GM18520 (cell line): ENCODE data around the gene KRT35.

Experiments used
- ATAC-seq: cut with Tn5 transposase; IDR thresholded peaks from one replicate; pipeline ENCODE4 v1.9.1; 2021; ENCODE audit not compliant: unreplicated experiment

Gene KRT35

DNA sequence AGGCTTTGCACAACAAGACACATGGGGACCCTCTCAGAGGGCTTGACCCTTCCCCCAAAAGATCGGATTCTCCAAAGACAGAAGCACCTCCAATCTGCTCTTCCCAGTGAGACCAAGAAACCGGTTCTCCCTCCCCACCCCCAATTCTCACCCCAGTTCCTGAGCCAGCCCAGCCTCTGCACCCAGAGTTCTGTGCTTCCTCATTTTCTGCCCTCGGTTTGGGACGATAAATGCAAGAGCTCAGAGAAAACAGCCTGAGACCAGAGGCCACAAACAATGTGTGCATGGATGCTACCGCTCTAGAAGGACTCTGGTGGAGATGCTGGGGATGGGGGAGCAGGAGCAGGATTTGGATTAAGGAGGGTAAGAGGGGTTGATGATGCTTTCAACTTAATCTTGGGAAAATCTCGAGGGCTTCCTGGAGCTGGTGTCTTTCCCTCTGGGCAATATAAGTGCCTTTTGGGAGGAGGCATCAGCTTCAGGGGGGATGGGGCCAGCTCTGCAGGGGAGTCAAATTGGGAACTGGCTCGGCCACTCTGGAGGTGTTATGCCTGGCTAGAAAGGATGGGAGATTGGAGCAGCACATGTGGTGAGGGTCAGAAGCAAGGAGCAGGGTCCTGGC, 31.7 kb upstream of the KRT35 start:
- no peak for ATAC-seq

DNA sequence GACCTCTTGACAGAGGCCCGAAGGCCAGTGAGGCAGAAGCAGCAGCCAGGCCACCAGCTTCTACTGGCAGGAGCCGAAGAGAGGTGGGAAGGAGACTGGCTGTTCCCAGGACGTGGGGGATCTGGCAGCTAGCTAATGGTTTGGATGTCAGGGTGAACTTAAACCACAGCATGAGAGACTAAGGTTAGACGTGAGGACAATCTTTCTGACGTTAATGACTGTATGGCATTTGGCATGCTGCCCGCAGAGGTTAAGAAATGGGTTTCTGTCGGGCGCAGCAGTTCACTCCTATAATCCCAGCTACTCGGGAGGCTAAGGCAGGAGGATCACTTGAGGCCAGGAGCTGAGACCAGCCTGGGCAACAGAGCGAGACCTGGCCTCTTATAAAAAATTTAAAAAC, 30.8 kb upstream of the KRT35 start:
- ATAC-seq = no peak

DNA sequence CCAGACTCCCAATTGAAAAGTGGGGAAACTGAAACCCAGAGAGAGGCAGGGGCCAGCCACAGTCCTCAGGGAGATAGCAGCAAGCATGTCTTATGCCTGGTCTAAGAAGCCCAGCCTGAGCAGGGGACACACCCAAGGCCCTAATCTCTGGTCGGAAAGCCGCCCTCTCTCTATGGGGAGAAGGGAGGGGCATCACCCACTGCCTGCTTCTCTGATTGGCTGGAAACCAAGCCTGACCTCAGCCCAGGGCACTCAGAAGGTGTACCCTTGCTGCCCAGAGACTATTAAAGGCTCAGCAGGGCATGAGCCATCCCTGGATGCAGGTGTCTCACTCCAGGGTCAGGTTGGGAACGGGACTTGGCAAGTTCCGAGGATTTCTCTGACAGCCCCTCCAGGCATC, 30.2 kb upstream of the KRT35 start:
- no peak for ATAC-seq

DNA sequence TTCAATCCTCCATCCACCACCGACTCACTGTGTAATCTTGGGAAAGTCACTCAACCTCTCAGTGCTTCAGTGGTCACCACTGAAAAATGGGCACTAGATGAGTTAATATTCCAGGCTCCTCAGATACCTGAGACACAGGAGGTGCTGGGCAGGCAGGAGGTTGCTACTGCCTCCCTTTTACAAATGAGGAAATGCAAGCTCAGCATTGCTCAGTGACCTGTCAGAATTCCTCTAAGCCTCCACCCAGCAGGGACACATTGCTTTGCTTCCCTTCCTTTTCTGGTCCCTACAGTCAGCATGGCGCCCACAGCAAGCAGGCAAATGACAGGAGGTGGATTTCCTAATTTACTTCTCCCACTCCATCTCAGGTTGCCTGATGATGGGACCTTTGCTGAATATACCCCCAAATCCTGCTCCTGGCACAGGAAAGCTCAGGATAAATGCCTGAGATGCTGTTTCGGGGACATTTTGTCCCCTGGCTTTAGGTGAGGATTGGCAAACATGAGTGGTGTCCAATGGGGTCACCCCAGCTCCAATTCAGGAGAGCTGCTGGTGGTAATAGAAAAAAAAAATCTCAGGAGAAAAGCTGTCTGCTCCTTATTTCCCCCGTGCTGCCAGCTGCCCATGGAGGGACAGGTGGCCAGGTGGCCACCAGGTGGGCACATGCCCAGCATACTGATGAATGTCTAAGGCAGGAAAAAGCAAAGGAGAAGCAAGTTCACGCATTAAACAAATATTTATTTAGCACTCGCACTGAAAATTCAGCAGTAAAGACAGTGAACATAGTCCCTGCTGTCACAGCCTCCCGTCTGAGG, 29.5 kb upstream of the KRT35 start:
- no peak for ATAC-seq

DNA sequence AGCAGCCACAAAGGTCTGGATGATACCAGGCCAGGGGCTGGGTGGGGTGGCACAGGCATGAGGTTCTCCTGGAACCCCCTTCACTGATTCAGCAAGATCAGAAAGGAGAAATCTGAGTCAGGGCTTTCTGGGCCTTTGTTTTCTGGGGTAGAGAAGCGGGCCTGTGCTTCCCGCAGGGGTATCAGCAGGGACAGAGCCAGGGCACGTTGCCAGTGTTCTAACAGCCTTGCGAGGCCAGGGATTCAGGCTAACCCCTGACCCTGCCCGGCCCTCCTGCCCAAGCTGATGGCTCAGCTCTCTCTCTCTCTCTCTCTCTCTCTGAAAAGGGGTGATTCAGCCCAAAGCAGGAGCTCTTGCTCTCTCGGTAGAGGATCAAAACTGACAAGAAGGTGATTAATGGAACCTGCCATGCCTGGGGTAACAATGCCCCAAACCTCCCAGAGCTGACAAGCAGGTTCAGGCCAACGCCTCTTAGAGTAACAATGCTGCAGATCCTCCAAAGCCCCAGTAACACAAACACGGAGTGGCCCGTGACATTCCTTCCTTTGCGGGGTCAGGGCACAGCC, 26.4 kb upstream of the KRT35 start:
- ATAC-seq = no peak

DNA sequence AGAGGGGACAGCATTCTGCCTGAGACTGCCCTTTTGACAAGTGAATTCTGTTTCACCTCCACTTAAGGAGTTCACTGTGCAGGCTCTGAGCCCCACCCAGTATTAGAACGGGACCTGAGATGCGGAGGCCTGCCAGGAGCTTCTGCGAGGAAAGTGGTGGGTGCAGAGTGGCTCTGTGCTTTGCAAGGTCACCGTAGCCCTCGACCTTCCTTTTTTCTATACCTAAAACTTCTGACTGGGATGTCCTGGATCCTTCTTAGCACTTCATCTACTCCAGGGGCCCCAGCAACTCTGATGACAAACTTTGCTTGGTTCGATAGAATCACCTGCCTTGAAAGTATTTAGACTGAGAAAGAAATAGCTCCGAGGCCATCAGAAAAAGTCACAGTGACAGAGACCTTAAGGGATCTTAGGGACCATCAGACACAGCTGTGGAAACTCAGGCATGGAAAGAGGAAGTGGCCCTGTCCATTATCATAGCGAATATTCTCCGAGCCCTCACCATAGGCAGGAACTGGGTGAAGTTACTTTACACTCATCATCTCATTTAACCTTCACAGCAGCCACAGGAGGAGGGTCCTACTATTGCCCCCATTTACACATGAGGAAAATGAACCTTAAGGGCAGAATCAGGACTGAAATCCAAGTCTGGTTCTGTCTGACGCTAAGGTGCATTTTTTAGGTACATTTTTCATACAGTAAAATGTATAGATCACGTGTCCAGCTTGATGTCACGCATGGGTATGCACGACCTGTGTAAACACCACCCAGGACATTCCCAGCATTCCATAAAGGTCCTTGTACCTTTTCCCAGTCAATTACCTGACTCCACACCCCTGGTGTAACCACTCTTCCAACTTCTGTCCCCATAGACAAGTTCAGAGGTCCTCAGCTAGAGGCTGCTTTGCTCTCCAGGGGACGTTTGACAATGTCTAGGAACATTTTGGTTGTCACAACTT, 25.1 kb upstream of the KRT35 start:
- no peak for ATAC-seq

DNA sequence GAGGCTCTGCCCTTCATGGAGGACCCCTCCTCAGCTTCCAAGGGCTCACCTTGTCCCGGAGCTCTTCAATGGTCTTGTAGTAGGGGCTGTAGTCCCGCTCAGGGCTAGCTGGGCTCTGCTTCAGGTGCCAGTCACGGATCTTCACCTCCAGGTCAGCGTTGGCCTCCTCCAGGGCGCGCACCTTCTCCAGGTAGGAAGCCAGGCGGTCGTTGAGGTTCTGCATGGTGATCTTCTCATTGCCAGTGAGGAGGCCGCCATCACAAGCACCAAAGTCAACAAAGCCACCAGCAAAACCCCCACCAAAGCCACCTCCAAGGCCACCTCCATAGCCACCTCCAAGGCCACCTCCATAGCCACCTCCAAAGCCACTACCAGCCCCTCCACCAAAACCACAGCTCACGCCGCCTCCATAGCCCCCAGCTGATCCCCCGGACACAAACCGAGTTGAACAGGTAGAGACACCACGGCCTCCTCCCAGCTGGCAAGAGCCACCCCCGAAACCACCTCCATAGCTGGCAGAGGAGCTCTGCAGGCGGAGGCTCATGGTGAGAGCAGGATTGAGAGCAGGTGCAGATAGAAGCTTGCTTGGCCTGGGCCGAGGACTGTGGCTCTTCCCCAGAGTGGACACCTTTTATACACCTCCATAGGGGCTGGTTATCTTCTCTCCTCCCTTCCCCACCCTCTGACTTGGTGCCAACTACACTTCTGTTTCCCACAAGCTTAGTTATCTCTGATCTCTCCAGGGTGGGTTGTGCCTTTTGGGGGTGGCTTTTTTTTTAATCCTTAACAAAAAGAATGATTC, 24.3 kb upstream of the KRT35 start, which contains the start of gene KRT13:
KRT13 (minus strand) TSS at position 606 of the 802 bp plus-strand sequence; CDS start at position 544, 62 bp downstream.
- ATAC-seq = no peak

DNA sequence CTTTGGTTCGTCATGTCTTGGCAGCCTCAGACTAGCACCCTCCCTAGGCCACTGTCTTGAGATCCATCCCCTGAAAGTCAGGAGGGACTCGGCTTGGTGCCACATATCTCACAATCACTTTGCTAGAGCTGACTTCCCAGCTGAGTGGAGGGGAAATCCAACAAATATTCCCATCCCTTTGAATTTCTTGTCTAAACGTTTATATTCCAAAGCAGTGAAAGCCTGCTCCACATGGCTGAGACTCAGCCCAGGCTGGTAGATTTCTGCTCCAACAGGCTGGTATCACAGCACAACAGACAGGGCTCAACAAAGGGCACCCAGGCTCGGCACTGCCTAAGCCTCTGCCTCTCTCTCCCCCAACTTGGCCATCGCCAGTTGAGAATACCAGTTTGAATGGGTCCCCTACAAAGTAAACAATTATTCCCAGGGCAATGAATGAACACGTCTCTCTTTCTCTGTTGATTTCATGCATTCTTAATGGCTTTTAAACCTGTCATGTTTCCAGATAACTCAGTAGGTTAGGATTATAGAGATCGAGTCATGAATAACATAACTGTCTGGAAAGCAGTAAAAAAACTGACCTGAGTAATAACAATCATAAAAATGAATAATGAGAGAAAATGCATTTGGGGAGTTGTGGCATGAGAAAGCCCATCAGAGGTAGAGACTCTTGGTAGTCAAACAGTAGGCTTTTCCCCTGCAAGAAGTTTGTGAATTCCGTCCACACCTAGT, 23.5 kb upstream of the KRT35 start:
- ATAC-seq = no peak

DNA sequence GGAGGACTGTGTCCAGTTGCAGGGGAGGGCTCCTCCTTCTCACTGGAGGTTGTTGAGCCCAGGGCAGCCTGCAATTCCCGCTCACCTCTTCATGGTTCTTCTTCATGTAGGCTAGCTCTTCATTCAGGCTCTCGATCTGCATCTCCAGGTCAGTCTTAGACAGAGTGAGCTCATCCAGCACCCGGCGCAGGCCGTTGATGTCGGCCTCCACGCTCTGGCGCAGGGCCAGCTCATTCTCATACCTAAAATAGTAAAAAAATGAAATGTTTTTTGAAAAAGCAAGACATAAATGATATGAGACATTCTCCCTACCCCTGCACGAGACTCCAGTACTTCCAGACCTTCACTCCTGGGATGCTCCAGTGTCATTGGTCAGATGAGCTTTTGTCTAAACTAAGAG, 22.3 kb upstream of the KRT35 start:
- no peak for ATAC-seq

DNA sequence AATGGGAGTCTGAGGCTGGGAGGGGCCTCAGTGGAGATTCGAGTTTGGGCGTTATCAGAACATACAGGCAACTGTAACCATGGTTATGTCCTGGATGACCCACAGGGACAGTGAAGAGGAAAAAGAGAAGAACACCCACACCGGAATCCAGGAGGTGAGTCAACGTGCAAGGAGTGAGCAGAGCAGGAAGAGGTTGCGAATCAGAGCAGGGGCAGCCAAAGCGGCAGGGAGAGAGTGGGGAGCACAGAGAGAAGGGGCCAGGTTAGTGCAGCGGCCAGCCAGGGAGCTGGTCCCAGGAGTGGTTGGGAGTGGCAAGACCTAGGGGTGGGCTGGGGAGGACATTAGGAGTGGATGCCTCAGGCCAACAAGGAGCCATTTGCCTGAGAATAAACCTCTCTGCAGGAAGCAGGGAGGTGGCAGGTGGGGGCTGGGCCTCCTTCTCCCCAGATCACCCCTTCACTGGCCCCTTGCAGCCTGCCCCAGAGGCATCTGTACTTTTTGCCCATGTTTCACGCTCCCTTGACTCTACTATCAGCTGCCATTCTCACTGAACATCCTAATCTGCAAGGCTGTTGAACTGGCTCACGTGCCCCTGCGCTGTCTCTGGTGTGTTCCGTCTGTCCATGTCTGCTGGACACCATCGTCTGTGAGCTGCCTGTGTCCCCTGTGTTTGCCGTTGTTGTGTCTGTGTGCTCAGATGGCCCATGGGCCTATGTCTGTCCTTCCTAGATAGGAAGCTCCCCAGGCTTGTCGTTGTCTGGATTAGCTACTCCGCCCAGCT, 19.4 kb upstream of the KRT35 start:
- ATAC-seq = no peak

DNA sequence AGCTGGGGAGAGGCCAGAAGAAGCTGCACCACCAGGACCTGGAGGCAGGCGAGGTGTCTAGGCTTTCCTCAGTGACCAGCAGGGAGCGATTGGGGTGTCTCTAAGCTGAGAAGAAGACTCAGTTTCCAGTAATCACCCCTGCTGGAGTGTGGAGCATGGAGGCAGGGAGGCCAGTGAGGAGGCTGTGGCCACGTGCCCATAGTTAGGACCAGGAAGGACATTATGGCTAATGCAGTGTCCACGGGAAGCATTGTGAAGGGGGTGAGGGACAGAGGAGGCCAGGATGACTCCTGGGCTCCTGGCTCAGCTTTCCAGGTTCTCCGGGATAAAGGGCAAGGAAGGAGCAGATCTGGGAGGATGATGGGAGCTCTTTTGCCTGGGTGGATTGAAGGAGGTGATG, 18.8 kb upstream of the KRT35 start:
- no peak for ATAC-seq

DNA sequence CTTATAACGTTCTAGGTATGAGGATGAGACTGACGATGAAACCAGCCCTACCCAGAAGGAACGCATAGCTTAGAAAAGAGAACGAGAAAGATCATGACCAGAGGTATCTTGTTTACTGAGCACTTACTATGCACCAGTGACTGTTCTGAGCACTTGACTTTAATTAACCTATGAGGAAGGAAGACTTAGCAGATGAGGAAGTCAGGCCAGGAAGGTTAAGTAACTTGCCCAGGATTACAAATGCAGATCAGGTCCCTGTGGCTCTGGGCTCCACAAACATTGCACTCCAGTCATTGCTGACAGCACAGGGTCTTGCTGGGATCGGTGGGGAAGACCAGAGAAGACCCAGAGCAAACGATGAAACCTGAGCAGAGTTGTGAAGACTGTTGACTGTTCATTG, 17.3 kb upstream of the KRT35 start:
- ATAC-seq = no peak

DNA sequence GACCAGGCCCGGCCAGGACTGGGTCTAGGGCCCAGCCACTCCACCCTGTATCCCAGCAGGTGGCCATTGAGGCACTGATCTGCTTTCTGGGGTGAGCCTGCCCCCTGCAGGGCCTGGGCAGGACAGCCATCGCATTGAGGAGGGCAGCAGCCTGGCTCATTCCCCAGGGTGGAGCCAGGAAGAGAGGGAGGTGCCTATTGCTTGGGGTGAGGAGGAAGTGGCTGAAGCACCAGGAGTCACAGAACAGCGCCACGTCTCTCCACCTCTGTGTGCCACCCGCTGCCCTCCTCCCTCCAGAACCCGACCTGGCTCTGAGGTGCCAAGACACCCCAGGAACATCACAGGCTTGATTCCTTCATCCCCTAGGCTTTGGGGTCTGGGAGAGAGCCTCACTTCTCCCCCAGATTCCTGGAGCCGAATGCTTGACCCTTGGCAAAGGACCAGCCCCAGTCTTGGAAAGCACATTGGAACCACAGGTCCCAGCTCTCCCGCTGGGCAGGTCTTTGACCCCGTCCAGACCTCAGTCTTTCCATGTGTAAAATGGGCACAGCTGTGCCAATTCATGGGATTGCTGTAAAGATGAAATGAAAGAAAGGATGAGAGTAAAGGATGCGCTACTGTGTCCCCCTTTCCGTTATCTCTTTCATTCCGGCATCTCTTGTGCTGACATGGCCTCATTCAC, 16.0 kb upstream of the KRT35 start:
- peak; percentile 53 for ATAC-seq

DNA sequence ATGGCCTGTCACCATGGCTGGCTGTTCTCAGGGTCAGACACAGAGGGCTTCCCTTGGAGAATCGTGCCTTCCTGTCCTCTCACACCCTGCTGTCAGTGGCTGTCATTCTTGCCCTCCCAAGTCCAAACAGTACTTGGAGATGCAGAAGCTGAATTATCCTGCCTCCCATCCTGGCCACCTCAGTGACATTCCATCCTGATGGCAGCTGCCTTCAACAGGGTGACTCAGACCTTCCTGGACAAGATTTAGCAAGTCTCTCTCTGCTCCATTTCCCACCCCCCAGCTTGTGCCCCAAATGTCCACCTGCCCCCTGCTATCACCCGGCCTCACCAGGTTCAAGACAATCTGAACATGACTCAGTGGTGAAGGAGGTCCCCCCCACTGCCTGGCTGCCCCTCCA, 13.6 kb upstream of the KRT35 start:
- ATAC-seq = no peak

DNA sequence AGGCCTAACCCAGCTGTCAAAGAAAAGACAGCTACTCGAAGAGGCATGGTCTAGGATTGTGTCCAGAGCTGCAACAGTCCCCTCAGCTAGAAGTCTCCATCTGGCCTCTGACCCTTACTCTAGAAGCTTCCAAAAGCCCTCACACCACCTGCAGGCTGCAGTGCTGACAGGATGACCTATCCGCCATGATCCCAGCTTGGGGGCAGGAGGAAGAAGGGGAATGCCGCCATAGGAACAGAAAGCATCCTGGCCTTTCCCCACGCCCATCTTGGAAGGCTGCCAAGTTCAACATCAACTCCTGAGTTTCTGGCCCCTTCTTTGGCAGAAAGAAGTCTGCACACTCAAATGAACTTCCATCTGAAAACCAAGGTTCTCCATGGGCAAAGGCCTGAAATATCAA, 11.8 kb upstream of the KRT35 start:
- ATAC-seq = no peak

DNA sequence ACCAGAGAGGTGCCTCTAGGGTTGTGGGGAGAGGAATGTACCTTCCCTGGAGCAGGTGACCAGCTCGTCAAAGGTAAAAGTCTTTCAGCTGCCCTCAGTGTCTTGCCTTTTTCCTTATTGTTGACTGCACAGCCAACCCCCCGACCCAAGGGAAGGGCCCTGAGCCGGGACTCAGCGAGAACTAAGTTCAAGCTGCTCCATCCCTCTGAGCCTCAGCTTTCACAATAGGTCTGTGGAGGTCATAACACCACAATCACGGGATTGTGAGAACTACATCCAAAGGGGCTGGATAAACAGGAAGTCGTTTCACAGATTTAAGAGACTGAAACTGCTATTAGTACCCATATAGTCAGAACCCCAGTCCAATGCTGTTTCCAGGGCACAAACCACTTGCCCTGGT, 11.4 kb upstream of the KRT35 start:
- no peak for ATAC-seq

DNA sequence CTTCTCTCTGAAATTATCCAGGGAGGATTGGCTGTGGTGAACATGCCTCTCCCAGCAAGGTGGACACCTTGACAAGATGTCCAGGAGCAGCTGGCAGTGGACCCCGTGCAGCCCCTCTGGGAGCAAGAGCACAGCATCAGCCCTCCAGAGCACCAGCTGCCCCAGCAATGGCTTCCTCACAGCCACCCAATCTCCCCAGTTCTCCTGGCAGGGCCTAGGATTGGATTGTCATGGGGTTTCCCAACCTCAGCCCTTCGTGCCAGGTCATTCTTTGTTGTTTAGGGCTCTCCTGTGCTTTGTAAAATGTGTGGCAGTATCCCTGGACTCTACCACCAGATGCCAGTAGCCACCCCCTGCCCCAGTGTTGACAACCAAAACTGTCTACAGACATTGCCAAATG, 10.5 kb upstream of the KRT35 start:
- no peak for ATAC-seq
